Measurements from ENCODE around the gene FSCN2. TPM values are rescaled to one million over a fixed set of nuclear protein-coding genes. Genes with fewer than 3 reads are reported as not detected.
"Not testable (repeated sequence)": the region's sequence is repeated elsewhere in the genome, so short reads cannot be mapped to it uniquely, and the experiment has no call there.

The FSCN2 gene
- polyA plus RNA-seq, 12 donors, result 1.5 to 3.5 (median 2.4) TPM; not detected in 2

GRCh38 chr17:81577278-81578000, 49.3 kb downstream of the FSCN2 start:
- DNase-seq, result no peak

- DNase-seq, result no peak
Measured at GRCh38 chr17:81578038-81578441, 49.9 kb downstream of the FSCN2 start.

GRCh38 chr17:81578561-81579225, 50.5 kb downstream of the FSCN2 start:
- DNase-seq, result no peak

GRCh38 chr17:81579298-81579697, 51.1 kb downstream of the FSCN2 start:
- DNase-seq, result no peak

GRCh38 chr17:81579821-81580321, 51.7 kb downstream of the FSCN2 start:
- DNase-seq, result no peak

GRCh38 chr17:81580481-81580880, 52.3 kb downstream of the FSCN2 start:
- no peak for DNase-seq

GRCh38 chr17:81581758-81582157, 53.6 kb downstream of the FSCN2 start:
- no peak for DNase-seq

GRCh38 chr17:81582341-81582740, 54.2 kb downstream of the FSCN2 start:
- DNase-seq, result no peak

- DNase-seq, result no peak
Measured at GRCh38 chr17:81582749-81583148, 54.6 kb downstream of the FSCN2 start.

- DNase-seq, result no peak
Measured at GRCh38 chr17:81583589-81584342, 55.6 kb downstream of the FSCN2 start.

GRCh38 chr17:81584771-81585170, 56.6 kb downstream of the FSCN2 start:
- not testable (repeated sequence) for DNase-seq

GRCh38 chr17:81586096-81586495, 57.9 kb downstream of the FSCN2 start:
- no peak for DNase-seq

Other genes starting within 250 kb of the FSCN2 start
- 10 to 100 TPM in 11 of 12 donors, not detected in 1; 32.7 to 57.4 (median 40.4) TPM for gene SLC38A10, start 233.1 kb upstream of the FSCN2 start, polyA plus RNA-seq (ENCODE audit: insufficient read length in 12 of 12)
- gene BAHCC1, start 132.9 kb upstream of the FSCN2 start, polyA plus RNA-seq (ENCODE audit: insufficient read length in 12 of 12), result 10 to 100 TPM in 6 of 12 donors, 1 to 10 TPM in 5, not detected in 1; 7.5 to 23.4 (median 10.8) TPM
- gene ACTG1, start 15.6 kb upstream of the FSCN2 start, polyA plus RNA-seq (ENCODE audit: insufficient read length in 12 of 12), result 1,000 to 10,000 TPM in 9 of 12 donors, 100 to 1,000 TPM in 3; 527 to 2,520 (median 1,086) TPM
- gene FAAP100, start 24.0 kb downstream of the FSCN2 start, polyA plus RNA-seq (ENCODE audit: insufficient read length in 12 of 12), result 10 to 100 TPM in 11 of 12 donors, not detected in 1; 14.0 to 54.1 (median 18.0) TPM
- 10 to 100 TPM in 11 of 12 donors, not detected in 1; 48.7 to 63.7 (median 58.9) TPM for gene NPLOC4, start 108.7 kb downstream of the FSCN2 start, polyA plus RNA-seq (ENCODE audit: insufficient read length in 12 of 12)
- gene TSPAN10, start 108.8 kb downstream of the FSCN2 start, polyA plus RNA-seq (ENCODE audit: insufficient read length in 12 of 12), result 1 to 10 TPM in 6 of 12 donors, under 1 TPM in 4, not detected in 2; 0.63 to 1.5 (median 1.0) TPM
- gene PDE6G, start 128.2 kb downstream of the FSCN2 start, polyA plus RNA-seq (ENCODE audit: insufficient read length in 12 of 12), result 1 to 10 TPM in 10 of 12 donors, not detected in 2; 1.4 to 7.6 (median 3.1) TPM
- gene OXLD1, start 138.2 kb downstream of the FSCN2 start, polyA plus RNA-seq (ENCODE audit: insufficient read length in 12 of 12), result 10 to 100 TPM in 3 of 12 donors, 1 to 10 TPM in 8, not detected in 1; 7.0 to 18.7 (median 8.1) TPM
- 10 to 100 TPM in 10 of 12 donors, 1 to 10 TPM in 1, not detected in 1; 9.3 to 23.9 (median 12.6) TPM for gene CCDC137, start 138.4 kb downstream of the FSCN2 start, polyA plus RNA-seq (ENCODE audit: insufficient read length in 12 of 12)
- 10 to 100 TPM in 11 of 12 donors, not detected in 1; 21.2 to 39.2 (median 30.1) TPM for gene ARL16, start 155.4 kb downstream of the FSCN2 start, polyA plus RNA-seq (ENCODE audit: insufficient read length in 12 of 12)
- gene HGS, start 155.6 kb downstream of the FSCN2 start, polyA plus RNA-seq (ENCODE audit: insufficient read length in 12 of 12), result 10 to 100 TPM in 11 of 12 donors, not detected in 1; 43.4 to 93.4 (median 50.8) TPM
- 100 to 1,000 TPM in 1 of 12 donors, 10 to 100 TPM in 10, not detected in 1; 28.6 to 123 (median 48.1) TPM for gene MRPL12, start 175.0 kb downstream of the FSCN2 start, polyA plus RNA-seq (ENCODE audit: insufficient read length in 12 of 12)
- 10 to 100 TPM in 1 of 12 donors, 1 to 10 TPM in 10, not detected in 1; 1.2 to 22.7 (median 2.9) TPM for gene SLC25A10, start 183.9 kb downstream of the FSCN2 start, polyA plus RNA-seq (ENCODE audit: insufficient read length in 12 of 12)